NCI-H2107 treated with DMSO at 0.1 percent for 48 hours (cell line): Measurements from ENCODE around the gene MYLK.
"Not testable (repeated sequence)": the region's sequence is repeated elsewhere in the genome, so short reads cannot be mapped to it uniquely, and the experiment has no call there.

Experiments
- DNase-seq: peaks from one replicate; lab custom pipeline; 2025; ENCODE audit not compliant: unreplicated experiment; lab: John Stamatoyannopoulos, UW

MYLK gene

GRCh38 chr3:123633530-123633929, 250.6 kb downstream of the MYLK start:
- DNase-seq, result no peak

GRCh38 chr3:123632161-123632655, 251.9 kb downstream of the MYLK start:
- DNase-seq, result no peak

- no peak for DNase-seq
Measured at GRCh38 chr3:123629747-123630047, 254.4 kb downstream of the MYLK start.

- no peak for DNase-seq
Measured at GRCh38 chr3:123628996-123629746, 255.0 kb downstream of the MYLK start.

GRCh38 chr3:123627673-123628670, 256.2 kb downstream of the MYLK start:
- DNase-seq, result no peak

- DNase-seq, result no peak
Measured at GRCh38 chr3:123626881-123627280, 257.3 kb downstream of the MYLK start.

GRCh38 chr3:123624302-123624701, 259.8 kb downstream of the MYLK start:
- no peak for DNase-seq

- no peak for DNase-seq
Measured at GRCh38 chr3:123623346-123623880, 260.7 kb downstream of the MYLK start.

- DNase-seq, result no peak
Measured at GRCh38 chr3:123622766-123623165, 261.4 kb downstream of the MYLK start.

- no peak for DNase-seq
Measured at GRCh38 chr3:123621850-123622189, 262.3 kb downstream of the MYLK start.

GRCh38 chr3:123621186-123621849, 262.8 kb downstream of the MYLK start:
- no peak for DNase-seq

- DNase-seq, result no peak
Measured at GRCh38 chr3:123620343-123620742, 263.8 kb downstream of the MYLK start.

- DNase-seq, result no peak
Measured at GRCh38 chr3:123618768-123619484, 265.2 kb downstream of the MYLK start.

GRCh38 chr3:123618076-123618708, 265.9 kb downstream of the MYLK start:
- peak; percentile 49 for DNase-seq

- DNase-seq, result no peak
Measured at GRCh38 chr3:123616593-123616992, 267.5 kb downstream of the MYLK start.

- no peak for DNase-seq
Measured at GRCh38 chr3:123613543-123613942, 270.6 kb downstream of the MYLK start.

GRCh38 chr3:123611674-123612073, 272.5 kb downstream of the MYLK start:
- DNase-seq, result not testable (repeated sequence)

- DNase-seq, result no peak
Measured at GRCh38 chr3:123611082-123611481, 273.1 kb downstream of the MYLK start.

- peak; percentile 93 for DNase-seq
Measured at GRCh38 chr3:123610331-123610730, 273.8 kb downstream of the MYLK start.

- DNase-seq, result no peak
Measured at GRCh38 chr3:123609063-123609462, 275.1 kb downstream of the MYLK start.
